Brain pericyte (primary cell): ENCODE measurements around the gene R3HDM2.

Experiments
- DNase-seq: peaks from one replicate; pipeline ENCODE4 v3.0.0-alpha.2; 2012; ENCODE audit warnings: low read depth, low spot score

The R3HDM2 gene

DNA sequence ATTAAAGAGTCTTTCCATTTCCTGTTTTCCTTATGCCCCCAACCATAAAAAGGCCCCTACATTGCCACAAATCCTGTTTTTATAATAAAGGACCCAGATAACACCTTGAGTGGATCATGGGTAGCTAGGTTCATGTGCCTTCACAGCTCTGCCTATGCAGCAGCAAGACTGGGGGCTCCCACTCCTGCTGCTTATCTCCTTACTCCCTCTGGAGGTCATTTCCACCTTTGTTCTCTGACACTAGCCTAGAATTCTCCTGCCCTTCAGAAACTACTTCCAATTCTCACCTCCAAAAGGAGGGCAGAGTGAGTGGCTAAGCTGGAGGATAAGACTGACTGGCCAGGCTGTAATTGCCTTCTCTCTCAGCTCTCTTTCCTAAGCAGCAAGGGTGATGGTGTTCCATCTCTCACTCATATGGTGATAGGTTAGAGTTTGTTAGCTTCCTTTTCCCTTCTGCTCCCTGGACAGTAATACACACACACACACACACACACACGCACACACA, 159.8 kb downstream of the R3HDM2 start:
- DNase-seq = no peak

DNA sequence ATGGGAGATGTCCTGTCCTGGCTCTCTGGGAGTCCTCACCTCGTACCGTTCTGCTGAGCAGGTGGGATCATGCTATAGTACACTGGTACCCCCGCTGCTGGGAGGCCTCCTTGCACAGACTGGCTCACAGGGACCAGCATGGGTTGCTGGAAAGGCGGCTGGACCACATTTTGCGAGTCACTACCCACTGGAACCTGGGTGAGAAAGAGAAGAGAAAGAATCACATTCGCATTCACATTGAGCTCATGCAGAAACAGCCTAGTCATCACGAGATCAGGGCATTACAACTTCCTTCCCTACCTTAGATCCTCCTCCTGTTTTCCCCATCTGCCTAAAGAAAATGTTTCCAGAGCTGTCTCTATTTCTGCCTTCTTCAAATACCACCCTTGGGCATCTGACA, 162.6 kb downstream of the R3HDM2 start:
- no peak for DNase-seq

GRCh38 chr12:57266681-57267080, 164.2 kb downstream of the R3HDM2 start:
- no peak for DNase-seq

DNA sequence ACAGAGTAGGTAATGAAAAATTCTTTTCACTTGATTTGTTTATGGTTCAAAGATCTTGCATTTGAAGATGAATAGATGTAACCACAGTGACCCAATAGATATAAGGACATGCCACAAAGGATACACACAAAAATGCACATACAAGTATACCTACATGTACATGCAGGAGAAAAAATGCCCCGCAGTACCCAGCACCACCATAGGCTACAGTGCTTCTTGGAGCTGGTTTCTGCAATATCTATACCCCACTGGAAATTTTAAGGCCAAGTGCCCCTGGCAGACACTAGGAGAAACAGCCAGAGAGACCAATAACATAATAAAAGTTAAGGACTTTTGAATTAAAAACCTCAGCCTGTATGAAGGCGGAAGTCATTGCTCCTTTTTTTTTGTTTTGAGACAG, 167.7 kb downstream of the R3HDM2 start:
- no peak for DNase-seq

DNA sequence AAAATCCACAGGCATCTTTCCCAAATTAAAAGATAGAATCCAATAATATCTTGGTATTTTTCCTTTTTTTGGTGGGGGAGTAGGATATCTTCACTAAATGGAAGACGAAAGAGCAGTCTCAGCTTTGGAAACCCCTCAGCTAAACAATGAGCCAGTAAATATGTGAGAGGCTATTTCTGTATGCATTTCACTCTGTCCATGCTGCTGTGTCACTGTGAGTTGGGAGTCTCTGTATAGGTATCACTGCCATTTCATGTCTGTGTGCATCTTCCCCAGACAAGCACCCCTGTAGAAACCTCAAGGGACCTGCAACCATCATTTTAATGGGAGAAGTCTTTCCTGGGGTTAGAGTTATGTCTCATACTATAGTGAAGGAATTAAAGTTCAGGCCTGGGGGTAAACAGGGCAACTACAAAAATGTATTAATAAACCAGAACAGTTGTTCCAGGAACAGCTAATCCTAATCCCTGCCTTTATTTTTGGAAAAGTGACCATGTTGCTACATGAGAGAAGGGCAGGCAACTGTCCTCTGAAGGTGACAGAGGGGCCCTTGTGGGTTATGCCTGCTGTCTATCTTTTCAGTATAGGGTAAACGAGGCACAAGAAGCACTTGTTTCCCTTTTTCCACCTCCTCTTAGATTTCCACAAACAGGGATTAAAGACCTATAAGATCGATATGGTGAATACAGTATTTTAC, 168.6 kb downstream of the R3HDM2 start:
- DNase-seq = no peak

DNA sequence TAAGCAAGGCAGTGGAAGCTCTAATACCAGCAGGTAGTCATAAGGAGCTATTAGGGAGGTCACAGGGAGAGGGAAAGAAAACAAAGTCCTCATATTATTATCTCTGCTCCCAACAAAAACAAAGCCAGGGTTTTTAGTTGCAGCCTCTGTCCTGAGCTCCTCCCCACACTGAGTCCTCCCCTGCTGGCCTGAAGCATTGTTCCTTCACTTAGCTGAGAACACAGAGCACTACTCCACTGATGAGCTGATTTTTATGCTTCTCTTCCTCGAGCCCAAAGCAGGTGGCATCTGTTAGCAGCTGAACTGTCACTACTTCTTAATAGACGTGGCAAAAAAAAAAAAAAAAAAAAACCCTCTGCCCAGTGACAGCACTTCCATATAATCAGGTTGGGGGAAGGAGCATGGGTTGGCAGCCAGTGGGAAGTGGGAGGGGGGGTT, 169.4 kb downstream of the R3HDM2 start:
- no peak for DNase-seq

DNA sequence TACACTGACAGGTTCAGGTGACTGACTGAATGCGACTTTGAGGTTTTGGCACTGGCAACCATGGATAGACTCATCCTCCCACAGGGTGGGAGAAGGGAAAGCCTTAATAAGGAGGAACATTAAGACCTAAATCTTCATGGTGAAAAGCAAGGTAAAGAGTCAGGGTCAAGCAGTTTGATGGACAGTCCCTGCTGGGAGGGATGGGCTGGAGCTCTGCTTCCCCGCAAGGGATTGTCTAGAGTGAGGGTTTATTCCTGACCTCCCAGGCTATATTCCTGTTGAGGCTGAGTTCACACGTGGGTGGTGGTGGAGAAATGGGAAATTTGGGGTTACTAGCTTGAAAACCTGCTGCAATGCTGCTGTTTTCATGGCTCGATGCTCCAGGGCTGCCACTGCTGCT, 170.5 kb downstream of the R3HDM2 start:
- DNase-seq = no peak

- no peak for DNase-seq
These were observed 171.6 kb downstream of the R3HDM2 start for GRCh38 chr12:57258977-57259970.

DNA sequence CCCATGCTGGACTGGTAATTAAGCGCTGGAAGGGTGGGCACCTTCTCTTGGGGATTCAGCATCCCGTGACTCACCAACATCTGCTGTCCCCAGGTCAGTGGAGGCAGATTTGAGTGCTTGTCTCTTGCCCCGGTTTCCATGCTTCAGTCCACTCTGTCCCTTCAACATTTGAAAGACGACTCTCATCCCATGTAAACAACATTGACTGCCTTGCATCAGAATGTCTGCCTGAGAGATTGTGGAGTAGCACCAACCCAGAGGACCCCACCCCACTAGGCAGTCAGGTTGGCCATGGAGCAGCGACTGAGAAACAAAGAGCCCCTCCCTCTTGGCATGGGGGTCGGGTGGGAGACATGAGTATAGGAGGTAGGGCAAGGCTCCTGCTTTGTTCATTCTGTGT, 174.9 kb downstream of the R3HDM2 start:
- no peak for DNase-seq

- DNase-seq = no peak
These were observed 176.2 kb downstream of the R3HDM2 start for GRCh38 chr12:57254506-57255280.

DNA sequence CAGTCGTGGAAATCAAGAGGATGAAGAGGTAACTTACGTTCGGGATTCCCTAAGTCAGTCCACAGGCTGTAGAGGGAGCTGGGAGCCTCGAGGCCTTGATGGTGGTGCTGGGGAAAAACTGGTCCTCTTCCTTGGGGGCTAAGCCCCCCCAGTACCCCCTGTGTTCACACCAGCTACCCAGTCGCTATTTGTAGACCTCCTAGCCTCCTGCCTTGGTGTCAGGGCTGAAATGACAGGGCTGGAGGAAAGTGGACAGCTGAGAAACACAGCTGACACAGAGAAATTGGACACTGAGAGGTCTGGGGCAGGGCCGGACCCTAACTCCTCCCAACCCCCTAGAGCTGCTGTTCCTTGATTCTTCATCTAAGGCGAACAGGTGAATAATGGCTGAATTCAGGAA, 179.9 kb downstream of the R3HDM2 start, which contains the start of gene STAC3:
TSS of gene STAC3 (minus strand) at position 232 of the 400 bp plus-strand sequence. CDS start 1,551 bp downstream, outside the sequence.
- DNase-seq = no peak

DNA sequence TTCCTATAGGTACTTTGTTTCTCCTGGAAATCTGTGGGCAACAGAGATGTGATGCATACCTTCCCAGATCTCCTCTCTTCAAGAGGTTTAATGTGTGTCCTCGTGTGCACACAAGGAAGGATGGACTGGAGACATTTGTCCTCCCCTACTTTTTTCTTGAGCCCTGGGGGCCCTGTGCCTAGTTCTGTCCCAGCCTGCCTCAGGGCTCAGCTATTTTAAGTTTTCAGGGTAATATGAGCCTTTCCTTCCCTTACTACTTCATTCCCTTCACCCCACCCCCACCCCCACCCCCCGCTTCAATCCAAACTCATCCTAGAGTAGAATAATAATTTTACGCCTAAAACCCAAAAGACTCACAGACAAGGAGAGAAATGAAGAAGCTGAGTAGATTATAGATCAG, 180.3 kb downstream of the R3HDM2 start:
- no peak for DNase-seq

DNA sequence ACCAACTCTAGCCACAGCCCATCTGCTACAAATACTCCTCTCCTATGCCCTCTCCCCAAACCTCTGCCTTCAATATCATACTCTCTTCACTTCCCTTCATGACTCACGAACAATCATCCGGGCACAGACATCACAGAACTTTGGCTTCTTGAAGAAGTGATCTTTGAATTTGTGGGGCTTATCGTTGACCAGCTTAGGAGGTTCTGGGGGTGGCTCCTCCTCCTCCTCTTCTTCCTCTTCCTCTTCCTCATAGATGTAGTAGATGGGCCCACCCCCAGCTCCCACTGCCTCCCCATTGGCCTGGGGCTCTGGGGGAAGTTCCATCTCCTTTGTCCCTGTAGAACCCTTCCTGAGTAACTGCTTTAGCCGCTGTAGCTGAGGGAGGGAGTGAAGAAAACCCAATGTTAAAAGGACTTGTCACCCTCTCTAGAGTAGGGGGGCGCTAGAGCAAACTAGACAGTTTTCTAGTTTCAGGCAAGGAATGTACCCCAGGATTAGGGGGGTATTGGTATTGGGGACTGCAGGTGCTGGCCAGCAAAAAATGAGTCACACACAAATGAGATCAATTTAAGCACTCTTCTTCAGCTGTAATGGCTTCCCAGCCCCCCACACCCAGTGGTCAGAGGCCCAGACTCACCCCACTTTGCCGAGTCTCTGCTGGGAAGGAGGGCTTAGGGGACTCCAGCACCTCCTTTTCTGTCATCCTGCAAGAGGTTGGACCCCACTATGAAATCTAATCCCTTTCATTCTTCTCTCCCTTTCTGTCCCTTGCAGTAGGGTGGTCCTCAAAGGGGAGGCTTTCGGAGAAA, 181.7 kb downstream of the R3HDM2 start:
- no peak for DNase-seq

- DNase-seq = no peak
These were observed 183.8 kb downstream of the R3HDM2 start for GRCh38 chr12:57247041-57247440.

DNA sequence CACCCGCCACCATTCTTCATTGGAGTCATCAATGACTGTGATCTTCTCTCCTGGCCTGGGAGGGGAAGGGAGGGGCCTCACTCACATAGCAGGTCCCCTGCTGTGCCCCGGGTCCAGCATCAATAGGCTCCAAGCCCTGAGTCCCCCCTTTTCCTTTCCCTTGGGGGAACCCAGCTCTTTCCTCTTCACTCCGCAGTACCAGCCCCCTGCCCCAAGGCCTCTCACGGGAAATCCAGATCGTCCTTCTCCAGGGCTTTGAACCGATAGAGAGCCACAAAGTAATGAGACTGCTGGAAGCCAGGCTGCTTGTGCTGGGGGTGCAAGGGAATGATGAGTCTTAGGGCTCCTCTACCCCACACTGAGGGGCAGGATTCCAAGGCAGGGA, 186.5 kb downstream of the R3HDM2 start:
- no peak for DNase-seq

- DNase-seq = no peak
These were observed 187.1 kb downstream of the R3HDM2 start for GRCh38 chr12:57243521-57244311.

DNA sequence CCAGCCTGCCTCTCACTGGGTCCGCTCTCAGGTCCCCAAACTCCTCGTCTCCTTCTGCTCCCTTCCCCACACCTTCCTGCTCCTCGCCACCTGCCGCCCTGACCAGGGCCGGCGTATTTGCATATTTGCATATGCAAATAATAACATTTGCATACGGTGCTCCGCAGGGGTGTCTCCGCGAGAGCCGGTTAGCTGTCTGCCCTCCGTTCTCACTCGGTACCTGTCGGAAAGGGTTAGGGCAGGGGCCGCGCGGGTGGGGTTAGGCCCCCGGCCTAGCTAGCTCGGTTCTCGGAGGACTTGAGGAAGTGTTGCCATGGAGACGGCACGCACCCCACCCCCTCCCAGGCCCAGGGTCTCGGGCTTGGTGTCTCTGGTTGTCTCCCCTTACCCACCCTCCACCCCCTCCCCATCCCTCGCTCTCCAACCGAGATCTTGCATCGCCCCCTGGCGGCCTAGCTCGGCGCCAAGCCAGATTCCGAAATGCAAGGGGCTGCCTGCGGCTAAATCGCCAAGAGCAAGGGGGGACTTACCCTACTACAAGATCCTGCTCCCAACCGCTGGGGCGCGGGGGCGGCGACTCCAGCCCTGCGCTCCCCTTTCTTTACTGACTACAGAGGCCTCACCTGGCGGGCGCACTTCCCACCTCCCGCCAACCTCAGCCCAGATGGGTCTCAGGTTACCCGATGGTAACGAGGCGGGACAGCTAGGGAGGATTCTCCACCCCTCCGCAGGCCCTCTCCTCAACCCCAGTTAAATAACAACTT, 188.0 kb downstream of the R3HDM2 start:
- DNase-seq = no peak

- no peak for DNase-seq
These were observed 188.5 kb downstream of the R3HDM2 start for GRCh38 chr12:57242329-57242690.
